ENCODE results near the gene PNKD.

The PNKD gene

GRCh38 chr2:218257390-218257981, 12.8 kb upstream of the PNKD start:
- no peak overlapping the region; the same call in 1 of the 2 replicates for H3K27ac ChIP-seq (ENCODE audit: low read depth, low read length)
- H3K36me3 ChIP-seq (ENCODE audit: insufficient read depth, low read length), result peaks cover 37% of the 10 kb centered on the region
- no peak overlapping the region for H3K4me3 ChIP-seq (ENCODE audit: low read length)
- no peaks in the 10 kb centered on the region for H3K27me3 ChIP-seq (ENCODE audit: insufficient read depth, low read length)
- no peak overlapping the region for H3K9ac ChIP-seq (ENCODE audit: low read depth, low read length)
- WGBS, result 75% methylated on average over 8 of the region's 8 CpGs
- no peaks in the 10 kb centered on the region for H3K9me3 ChIP-seq (ENCODE audit: insufficient read depth, low read depth, low read length)
- H3K4me1 ChIP-seq (ENCODE audit: insufficient read depth, low read length), result peaks cover 12% of the 10 kb centered on the region; the same call in 1 of the 2 replicates

GRCh38 chr2:218259099-218259961, 11.0 kb upstream of the PNKD start:
- Histone ChIP-seq H3K9ac (ENCODE audit: low read depth, low read length) (no peak overlapping the region), H3K27me3 (ENCODE audit: insufficient read depth, low read length) (no peaks in the 10 kb centered on the region), H3K9me3 (ENCODE audit: insufficient read depth, low read depth, low read length) (no peaks in the 10 kb centered on the region), H3K4me1 (ENCODE audit: insufficient read depth, low read length) (peaks cover 12% of the 10 kb centered on the region; the same call in 1 of the 2 replicates), H3K36me3 (ENCODE audit: insufficient read depth, low read length) (peaks cover 28% of the 10 kb centered on the region), H3K4me3 (ENCODE audit: low read length) (no peak overlapping the region), H3K27ac (ENCODE audit: low read depth, low read length) (no peak overlapping the region)
- WGBS, result 74% methylated on average over 15 of the region's 15 CpGs

GRCh38 chr2:218260166-218260565, 10.2 kb upstream of the PNKD start:
- H3K36me3 ChIP-seq (ENCODE audit: insufficient read depth, low read length), result peaks cover 28% of the 10 kb centered on the region
- H3K9ac ChIP-seq (ENCODE audit: low read depth, low read length), result no peak overlapping the region
- no peak overlapping the region for H3K4me3 ChIP-seq (ENCODE audit: low read length)
- no peak overlapping the region; the same call in 1 of the 2 replicates for H3K27ac ChIP-seq (ENCODE audit: low read depth, low read length)
- peaks cover 12% of the 10 kb centered on the region; the same call in 1 of the 2 replicates for H3K4me1 ChIP-seq (ENCODE audit: insufficient read depth, low read length)
- no peaks in the 10 kb centered on the region for H3K27me3 ChIP-seq (ENCODE audit: insufficient read depth, low read length)
- no peaks in the 10 kb centered on the region for H3K9me3 ChIP-seq (ENCODE audit: insufficient read depth, low read depth, low read length)
- WGBS, result 92% methylated on average over 5 of the region's 5 CpGs

- Histone ChIP-seq H3K9me3 (ENCODE audit: insufficient read depth, low read depth, low read length) (no peaks in the 10 kb centered on the region), H3K36me3 (ENCODE audit: insufficient read depth, low read length) (peaks cover 28% of the 10 kb centered on the region), H3K27me3 (ENCODE audit: insufficient read depth, low read length) (no peaks in the 10 kb centered on the region), H3K9ac (ENCODE audit: low read depth, low read length) (no peak within 1 kb of the TSS), H3K27ac (ENCODE audit: low read depth, low read length) (peak within 1 kb of the TSS; percentile 43; the same call in 1 of the 2 replicates), H3K4me1 (ENCODE audit: insufficient read depth, low read length) (peaks cover 12% of the 10 kb centered on the region; the same call in 1 of the 2 replicates), H3K4me3 (ENCODE audit: low read length) (no peak within 1 kb of the TSS)
- 46% methylated on average over 8 of the region's 10 CpGs for whole genome bisulfite sequencing
These were observed 9.4 kb upstream of the PNKD start, which contains the start of gene GPBAR1 for GRCh38 chr2:218260742-218261422. GPBAR1 (plus strand) TSS chr2:218261015; CDS start chr2:218262725, 1,710 bp downstream.

- 83% methylated on average over 6 of the region's 8 CpGs for WGBS
- Histone ChIP-seq H3K4me3 (ENCODE audit: low read length) (no peak overlapping the region), H3K27ac (ENCODE audit: low read depth, low read length) (0 out of 2 replicates have a peak overlapping the region, but pooled peaks have one; percentile 43), H3K4me1 (ENCODE audit: insufficient read depth, low read length) (peaks cover 12% of the 10 kb centered on the region; the same call in 1 of the 2 replicates), H3K9ac (ENCODE audit: low read depth, low read length) (no peak overlapping the region), H3K27me3 (ENCODE audit: insufficient read depth, low read length) (no peaks in the 10 kb centered on the region), H3K9me3 (ENCODE audit: insufficient read depth, low read depth, low read length) (no peaks in the 10 kb centered on the region), H3K36me3 (ENCODE audit: insufficient read depth, low read length) (peaks cover 33% of the 10 kb centered on the region)
These were observed 8.7 kb upstream of the PNKD start for GRCh38 chr2:218261423-218262236.

- no peaks in the 10 kb centered on the region for H3K9me3 ChIP-seq (ENCODE audit: insufficient read depth, low read depth, low read length)
- WGBS, result 92% methylated on average over 6 of the region's 6 CpGs
- peaks cover 12% of the 10 kb centered on the region; the same call in 1 of the 2 replicates for H3K4me1 ChIP-seq (ENCODE audit: insufficient read depth, low read length)
- H3K9ac ChIP-seq (ENCODE audit: low read depth, low read length), result no peak overlapping the region
- H3K36me3 ChIP-seq (ENCODE audit: insufficient read depth, low read length), result peaks cover 39% of the 10 kb centered on the region
- H3K4me3 ChIP-seq (ENCODE audit: low read length), result no peak overlapping the region
- H3K27ac ChIP-seq (ENCODE audit: low read depth, low read length), result no peak overlapping the region
- H3K27me3 ChIP-seq (ENCODE audit: insufficient read depth, low read length), result no peaks in the 10 kb centered on the region
These were observed 8.1 kb upstream of the PNKD start for GRCh38 chr2:218262237-218262600.

- WGBS, result 93% methylated on average over 39 of the region's 39 CpGs
- Histone ChIP-seq H3K27me3 (ENCODE audit: insufficient read depth, low read length) (no peaks in the 10 kb centered on the region), H3K9me3 (ENCODE audit: insufficient read depth, low read depth, low read length) (no peaks in the 10 kb centered on the region), H3K27ac (ENCODE audit: low read depth, low read length) (no peak overlapping the region), H3K4me1 (ENCODE audit: insufficient read depth, low read length) (peaks cover 12% of the 10 kb centered on the region; the same call in 1 of the 2 replicates), H3K9ac (ENCODE audit: low read depth, low read length) (no peak overlapping the region), H3K4me3 (ENCODE audit: low read length) (no peak overlapping the region), H3K36me3 (ENCODE audit: insufficient read depth, low read length) (peaks cover 44% of the 10 kb centered on the region)
These were observed 7.4 kb upstream of the PNKD start for GRCh38 chr2:218262631-218263586.

- WGBS, result 93% methylated on average over 16 of the region's 17 CpGs
- H3K4me3 ChIP-seq (ENCODE audit: low read length), result no peak overlapping the region
- no peak overlapping the region for H3K9ac ChIP-seq (ENCODE audit: low read depth, low read length)
- H3K36me3 ChIP-seq (ENCODE audit: insufficient read depth, low read length), result peaks cover 44% of the 10 kb centered on the region
- H3K27me3 ChIP-seq (ENCODE audit: insufficient read depth, low read length), result no peaks in the 10 kb centered on the region
- H3K27ac ChIP-seq (ENCODE audit: low read depth, low read length), result no peak overlapping the region
- H3K9me3 ChIP-seq (ENCODE audit: insufficient read depth, low read depth, low read length), result no peaks in the 10 kb centered on the region
- H3K4me1 ChIP-seq (ENCODE audit: insufficient read depth, low read length), result peaks cover 12% of the 10 kb centered on the region; the same call in 1 of the 2 replicates
These were observed 6.3 kb upstream of the PNKD start for GRCh38 chr2:218263817-218264641.

- no peak overlapping the region for H3K9ac ChIP-seq (ENCODE audit: low read depth, low read length)
- peaks cover 44% of the 10 kb centered on the region for H3K36me3 ChIP-seq (ENCODE audit: insufficient read depth, low read length)
- H3K4me1 ChIP-seq (ENCODE audit: insufficient read depth, low read length), result peaks cover 12% of the 10 kb centered on the region; the same call in 1 of the 2 replicates
- H3K4me3 ChIP-seq (ENCODE audit: low read length), result no peak overlapping the region
- no peaks in the 10 kb centered on the region for H3K27me3 ChIP-seq (ENCODE audit: insufficient read depth, low read length)
- H3K27ac ChIP-seq (ENCODE audit: low read depth, low read length), result no peak overlapping the region
- WGBS, result 96% methylated on average over 22 of the region's 22 CpGs
- H3K9me3 ChIP-seq (ENCODE audit: insufficient read depth, low read depth, low read length), result no peaks in the 10 kb centered on the region
These were observed 5.4 kb upstream of the PNKD start for GRCh38 chr2:218264773-218265561.

Measured in HUES64 (cell line).